H1 (cell line): Measurements from ENCODE around the gene SNRNP200. TPM values are rescaled to one million over a fixed set of nuclear protein-coding genes. Genes with fewer than 3 reads are reported as not detected.

ENCODE experiments used
- POLR2AphosphoS5 ChIP-seq: IDR thresholded peaks from 2 replicates; pipeline ENCODE4 v1.6.1; 2011; ENCODE audit warnings: low read depth, low read length
- SIX5 ChIP-seq: IDR thresholded peaks from 2 replicates; pipeline ENCODE4 v1.6.1; 2011; ENCODE audit warnings: mild to moderate bottlenecking, low read depth, low read length
- polyA plus RNA-seq, 7 experiments: library from polyadenylated mRNA; depleted of rRNA in 3 of 7; stranded (reverse) in 5 of 7; unstranded in 2 of 7; fragments of >200 nt in 5 of 7; fragments of 200-250 nt in 2 of 7; gene quantifications; 1 replicate in 5 of 7; 2 replicates in 1 of 7; 4 replicates in 1 of 7; pipeline versions ENCODE4 v1.2.1 to v1.2.3, GENCODE V29; 2011 to 2013; ENCODE audit warnings: missing spikeins in 2 of 7, mixed read lengths in 2 of 7
- total RNA-seq: library from RNA; stranded (reverse); fragmentation: NEBNext Ultra II Directional; extraction: Animal tissue kit (Norgen Biotek cat#: 25700); gene quantifications from 2 replicates; pipeline ENCODE4 v1.2.1, GENCODE V29; 2021

Gene SNRNP200
- total and polyA plus RNA-seq, 2 of the 8 experiments (the other 6 are each of a cell fraction or from before 2014, with no cell fraction given) = 190 to 289 TPM

GRCh38 chr2:96336104-96336775 is 30.9 kb upstream of the SNRNP200 start (continued):
- no peak for TF ChIP-seq SIX5
- TF ChIP-seq POLR2AphosphoS5 = peak; percentile 34; the same call in 1 of the 2 replicates
- TF ChIP-seq, all 59 proteins: peak for 4
